CD4-positive, alpha-beta T cell treated with Interleukin-21 for 1 hour (primary cell): ENCODE data around the gene UNC5A.

Source experiments
- DNase-seq: peaks from one replicate; pipeline ENCODE4 v3.0.0-alpha.2; 2020

UNC5A gene

DNA sequence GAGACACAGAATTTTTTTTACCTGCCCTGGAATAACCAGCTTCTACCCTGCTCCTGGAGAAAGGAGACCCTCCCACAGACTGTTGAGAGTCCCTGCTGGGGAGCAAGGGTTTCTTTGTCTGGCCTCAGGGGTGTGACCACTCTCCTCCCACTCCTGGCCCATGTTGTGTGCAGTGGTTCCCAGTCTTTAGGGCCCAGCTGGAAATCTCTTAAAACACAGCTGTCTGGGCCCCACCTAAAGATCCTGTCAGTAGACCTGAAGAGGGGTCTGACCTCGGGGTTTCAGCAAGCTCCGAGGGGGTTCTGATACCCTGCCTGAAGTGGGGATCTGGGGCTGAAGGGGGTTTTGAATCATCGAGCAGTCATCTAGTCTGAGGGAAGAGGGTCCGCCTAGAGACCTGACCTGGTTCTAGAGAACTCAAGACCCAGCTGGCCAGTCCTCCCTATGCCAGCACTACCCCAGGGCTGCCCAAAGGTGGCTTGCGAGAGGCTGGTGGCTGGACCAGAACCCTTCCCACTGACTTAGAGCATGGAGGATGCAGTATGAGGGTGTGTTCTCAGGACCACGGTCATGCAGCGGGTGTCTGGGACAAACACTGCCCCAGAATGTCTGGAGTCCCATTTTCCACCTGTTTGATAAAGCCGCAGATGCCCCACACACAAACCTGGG lies 8.1 kb upstream of the UNC5A start:
- no peak for DNase-seq

DNA sequence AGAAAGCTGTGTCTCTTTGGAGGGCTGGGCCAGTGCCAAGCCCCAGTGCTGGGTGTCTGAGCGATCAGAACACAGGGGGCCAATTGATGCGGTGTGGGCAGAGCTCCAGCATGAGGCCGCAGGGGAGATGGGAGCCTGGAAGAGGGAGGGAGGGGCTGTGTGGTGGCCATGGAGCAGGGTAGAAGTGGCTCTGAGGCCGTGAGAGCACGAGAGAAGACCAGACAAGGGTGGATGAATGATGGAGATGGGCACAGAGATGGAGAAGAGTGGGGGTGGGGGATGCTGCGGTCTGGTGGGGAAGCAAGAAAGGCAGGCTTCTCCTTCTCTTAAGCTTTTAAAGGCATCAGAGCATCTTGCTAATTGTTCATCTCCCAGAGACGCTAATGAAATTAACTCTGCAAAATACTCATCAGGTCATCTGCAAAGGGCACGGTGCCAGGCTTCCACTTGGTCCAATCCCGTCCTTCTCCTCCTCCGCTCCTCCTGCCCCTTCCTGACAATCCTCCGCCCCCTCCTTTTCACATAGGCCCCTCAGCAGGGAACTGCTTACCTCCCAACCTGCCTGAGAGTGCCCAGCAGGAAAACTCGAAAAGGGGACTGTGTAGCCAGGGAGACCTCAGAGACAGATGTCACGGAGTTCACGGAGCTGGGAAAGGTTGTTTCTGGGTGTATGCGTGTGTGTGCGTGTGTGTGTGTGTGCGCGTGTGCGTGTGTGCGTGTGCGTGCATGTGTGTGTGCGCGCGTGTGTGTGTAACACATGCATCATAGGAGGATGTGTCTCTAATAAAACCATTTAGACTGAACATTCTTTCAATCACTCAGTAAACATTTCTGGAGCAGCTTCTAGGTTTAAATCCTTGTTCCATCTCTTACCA lies 7.1 kb upstream of the UNC5A start:
- DNase-seq: no peak

DNA sequence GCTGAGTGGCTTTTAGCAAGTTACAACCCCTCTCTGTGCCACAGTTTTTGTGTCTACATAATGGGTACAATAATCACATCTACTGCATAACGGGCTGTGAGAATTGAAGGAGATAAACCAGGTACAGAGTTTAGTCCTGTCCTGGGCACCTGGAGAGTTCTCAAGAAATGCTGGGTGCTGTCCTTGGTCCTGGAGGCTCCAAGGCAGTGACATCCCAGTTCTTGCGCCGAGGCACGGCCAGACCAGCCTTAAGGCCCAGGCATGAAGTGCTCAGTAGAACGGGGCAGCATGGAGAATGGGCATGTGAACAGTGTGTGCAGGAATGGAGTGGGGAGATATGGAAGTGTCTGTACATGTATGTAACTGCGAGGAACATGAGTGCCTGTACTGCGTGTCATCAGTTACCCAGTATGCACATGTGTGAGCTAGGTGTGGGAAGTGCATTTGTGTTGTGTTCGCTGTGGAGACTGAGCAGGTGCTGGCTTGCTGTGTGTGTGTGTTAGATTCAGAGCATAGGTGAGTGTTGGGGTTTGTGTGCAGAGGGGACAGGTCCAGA lies 6.3 kb upstream of the UNC5A start:
- DNase-seq: no peak

DNA sequence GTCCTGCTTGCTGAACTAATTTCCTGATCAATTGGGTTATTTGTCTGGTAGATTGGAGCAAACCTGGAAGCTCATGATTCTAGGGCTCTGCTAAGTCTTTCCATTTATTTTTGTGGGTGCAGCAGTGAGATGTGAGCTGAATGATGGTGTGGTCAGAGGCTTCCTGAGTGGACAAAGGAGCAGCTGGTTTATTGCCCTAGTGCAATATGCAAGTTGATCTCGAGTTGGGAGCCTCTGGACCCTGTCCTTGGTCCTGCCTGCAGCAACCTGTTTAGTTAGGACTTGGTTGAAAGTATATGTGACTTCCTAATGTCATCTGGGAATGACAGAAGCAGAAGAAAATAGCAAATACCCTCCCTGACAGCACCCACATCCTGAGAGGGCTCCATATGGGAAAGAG lies 4.2 kb upstream of the UNC5A start:
- no peak for DNase-seq

DNA sequence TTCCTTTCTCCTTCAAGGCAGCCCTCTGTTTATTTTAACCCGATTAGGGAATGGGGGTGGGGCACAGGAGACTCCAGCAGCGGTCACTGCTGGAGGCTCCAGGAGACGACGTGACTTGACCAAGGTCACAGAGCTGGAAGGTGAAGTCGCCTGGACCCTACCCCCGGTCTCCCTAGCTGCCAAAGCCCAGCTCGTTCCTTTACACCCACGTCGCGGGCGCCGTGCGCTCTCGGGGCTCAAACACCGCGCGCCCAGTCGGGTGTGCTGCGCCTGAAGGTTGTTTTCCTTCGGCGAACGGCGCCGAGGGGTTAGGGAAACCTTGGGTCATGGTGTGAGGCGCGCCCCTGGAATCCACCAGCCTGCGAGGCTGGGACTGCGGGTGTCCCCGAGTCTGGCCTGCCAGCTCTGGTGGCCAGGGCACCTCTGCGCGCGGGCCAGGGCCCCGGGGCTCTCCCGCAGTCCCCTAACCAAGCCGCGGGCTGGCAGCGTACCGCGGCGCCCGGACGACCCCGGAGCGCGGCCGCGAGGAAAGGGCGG lies 747 bp upstream of the UNC5A start:
- no peak for DNase-seq

DNA sequence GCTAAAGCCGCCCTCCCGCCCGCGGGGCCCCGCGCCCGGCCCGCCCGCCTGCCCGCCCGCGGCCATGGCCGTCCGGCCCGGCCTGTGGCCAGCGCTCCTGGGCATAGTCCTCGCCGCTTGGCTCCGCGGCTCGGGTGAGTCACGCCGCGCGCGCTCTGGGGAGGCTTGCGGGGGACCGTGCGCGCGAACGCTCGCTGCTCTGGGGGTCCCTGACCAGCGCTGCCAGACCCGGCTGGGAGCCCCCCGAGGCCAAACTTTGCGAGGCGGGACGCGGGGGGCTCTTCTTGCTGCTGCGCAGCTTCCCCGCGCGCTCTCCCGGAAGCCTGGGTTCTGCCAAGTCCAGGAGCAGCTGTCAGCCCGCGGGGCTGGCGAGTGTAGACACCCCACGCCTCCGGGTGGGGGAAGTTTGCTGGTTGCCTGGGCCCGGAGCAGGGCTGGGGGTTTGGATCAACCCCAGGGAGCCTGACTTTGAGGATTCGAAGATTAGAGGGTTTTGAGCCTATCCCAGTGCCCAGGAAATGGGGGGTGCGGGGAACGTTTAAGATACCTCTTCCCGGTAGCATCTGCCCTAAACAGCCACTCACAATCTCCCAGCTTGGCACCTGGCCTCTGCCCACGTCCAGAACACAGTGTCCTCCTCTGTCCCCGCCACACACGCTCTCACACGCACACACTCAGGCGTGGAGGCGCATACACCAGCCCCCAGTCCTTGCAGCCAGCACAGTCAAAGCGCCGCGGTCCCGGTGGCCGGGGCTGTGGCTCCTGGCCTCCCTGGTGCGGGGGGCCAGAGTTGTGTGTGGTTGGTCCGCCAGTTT lies 535 bp downstream of the UNC5A start:
- no peak for DNase-seq

GRCh38 chr5:176812269-176813259 lies 2.2 kb downstream of the UNC5A start:
- DNase-seq: no peak

DNA sequence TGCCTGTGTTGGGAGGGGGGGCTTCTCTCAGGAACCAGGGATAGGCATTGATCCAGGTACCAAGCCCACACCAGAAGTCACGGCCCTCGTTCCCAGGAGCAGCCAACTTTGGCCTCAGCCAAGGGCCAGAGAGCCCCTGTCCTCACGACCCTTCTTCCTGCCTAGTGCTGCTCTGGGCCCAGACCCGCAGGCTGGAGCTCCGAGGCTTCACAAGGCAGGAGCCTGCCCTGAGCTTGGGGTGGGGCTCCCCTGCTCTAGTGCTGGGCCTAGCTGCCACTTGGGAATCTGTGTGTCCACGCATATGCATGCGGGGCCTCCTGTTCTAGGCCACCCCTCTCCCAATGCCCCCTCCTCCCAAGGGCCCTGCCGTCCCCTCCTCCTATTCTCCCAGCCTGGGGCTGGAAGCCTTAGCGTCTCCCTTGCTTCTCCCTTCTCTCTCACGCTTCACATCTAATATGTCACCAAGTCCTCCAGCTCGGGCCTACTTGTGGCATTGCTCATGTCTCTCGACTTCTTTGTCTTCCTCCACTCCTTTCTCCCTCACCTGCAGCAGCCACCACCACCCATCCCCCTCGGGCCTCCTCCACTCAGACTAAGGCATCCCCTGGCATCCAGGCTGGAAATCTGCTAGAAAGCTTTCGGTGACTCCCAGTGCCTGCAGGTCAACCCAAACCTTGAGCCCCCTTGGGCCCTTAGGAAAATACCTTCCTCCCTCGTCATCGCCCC lies 3.4 kb downstream of the UNC5A start:
- DNase-seq: no peak

DNA sequence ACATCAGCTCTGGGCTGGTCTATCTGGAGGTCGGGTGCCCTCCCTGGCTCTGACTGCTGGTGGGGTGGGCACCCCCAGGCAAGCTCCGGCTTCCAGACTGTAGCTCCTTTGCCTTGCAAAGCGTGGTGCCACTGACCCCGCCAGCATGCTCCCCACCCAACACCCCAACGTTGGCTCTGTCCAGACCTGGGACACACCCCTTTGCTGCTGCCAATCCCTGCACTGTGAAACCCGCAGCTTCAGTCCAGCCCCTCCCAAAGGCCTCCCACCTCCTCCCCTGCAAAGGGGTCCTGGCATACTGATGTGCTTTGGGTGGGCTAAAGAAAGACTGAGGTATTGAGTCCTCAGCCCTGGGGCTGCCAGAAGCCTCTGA lies 3.9 kb downstream of the UNC5A start:
- no peak for DNase-seq

GRCh38 chr5:176814836-176815438 lies 4.6 kb downstream of the UNC5A start:
- DNase-seq: no peak

DNA sequence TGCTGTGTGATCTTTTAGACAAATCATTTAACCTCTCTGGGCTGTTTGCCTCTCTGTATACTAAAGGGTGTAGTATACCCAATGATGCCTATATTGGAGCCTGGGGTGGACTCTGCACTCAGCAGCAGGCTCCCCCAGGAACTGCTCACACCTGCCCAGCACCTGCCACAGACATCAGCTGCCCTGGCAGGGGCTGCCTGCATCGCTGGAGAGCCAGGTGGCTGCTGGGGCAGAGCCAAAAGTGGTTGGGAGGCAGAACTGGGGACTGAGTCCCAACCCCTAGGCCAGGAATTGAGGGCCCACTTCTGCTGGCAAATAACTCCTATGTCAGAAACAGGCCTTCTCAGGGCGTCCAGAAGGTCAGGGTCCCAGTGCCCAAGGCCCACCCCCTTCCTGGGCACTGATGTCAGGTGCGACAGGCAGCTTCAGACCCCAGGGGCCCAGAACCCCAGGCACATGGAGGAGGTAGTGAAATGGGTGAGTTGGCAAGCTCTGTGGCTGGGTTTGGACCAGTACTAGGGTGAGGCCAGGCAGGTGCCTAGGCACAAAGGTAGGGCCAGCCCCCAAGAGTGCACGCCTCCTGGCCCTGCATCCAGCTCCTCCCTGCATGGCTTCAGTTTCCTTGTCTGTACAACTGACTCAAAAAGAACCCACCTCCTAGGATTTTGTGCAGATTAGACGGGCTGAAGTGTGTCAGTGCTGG lies 5.8 kb downstream of the UNC5A start:
- no peak for DNase-seq

DNA sequence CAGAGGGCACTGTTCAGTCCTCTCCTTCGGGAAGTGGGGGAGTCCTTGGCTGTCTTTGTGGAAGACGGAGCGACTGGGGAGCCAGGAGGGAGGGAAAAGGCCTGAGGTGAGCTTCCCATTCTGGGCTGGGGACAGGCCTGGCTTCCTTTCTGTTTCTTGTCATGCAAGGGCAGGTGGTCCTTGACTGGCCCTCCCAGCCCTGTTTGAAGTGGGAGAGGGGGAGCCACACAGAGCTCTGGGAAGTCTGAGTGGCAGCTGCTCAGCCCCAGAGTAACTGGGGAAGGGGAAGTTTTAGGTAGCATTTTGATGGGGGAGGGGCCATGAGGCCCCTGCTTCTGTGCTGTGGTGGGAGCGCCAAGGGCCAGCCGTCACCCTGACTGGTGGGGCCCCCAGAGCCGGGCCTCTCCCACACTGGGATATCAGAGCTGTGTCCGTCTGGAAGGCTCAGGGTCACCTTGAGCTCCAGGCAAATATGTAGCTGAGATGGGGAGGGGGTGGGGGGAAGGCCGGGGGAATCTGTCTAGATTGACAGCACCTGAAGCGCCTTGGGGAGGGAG lies 6.5 kb downstream of the UNC5A start:
- DNase-seq: no peak

DNA sequence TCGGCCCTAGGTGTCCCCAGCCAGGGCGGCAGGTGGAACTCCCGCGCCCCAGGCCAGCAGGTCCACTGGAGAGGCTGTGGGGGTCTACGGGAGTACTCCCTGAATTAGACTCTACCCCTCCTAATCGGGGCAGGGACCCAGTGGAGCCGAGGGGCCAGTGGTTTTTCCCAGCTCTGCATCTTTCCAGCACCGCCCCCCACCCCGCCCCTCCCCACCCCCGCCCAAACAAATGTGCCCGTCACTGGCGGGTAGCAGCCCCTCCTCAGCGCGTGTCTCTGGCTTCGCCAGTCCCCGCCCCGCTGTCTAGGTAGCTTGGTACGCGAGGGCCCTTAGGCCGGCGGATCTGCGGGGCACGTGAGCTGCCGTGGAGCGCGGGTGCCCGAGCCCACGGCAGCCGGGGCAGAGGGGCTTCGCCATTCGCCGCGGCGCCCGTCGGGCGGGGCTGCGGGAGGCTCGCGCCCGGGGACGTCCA lies 7.0 kb downstream of the UNC5A start:
- no peak for DNase-seq

- no peak for DNase-seq
Measured at GRCh38 chr5:176817841-176818377, 7.5 kb downstream of the UNC5A start.

DNA sequence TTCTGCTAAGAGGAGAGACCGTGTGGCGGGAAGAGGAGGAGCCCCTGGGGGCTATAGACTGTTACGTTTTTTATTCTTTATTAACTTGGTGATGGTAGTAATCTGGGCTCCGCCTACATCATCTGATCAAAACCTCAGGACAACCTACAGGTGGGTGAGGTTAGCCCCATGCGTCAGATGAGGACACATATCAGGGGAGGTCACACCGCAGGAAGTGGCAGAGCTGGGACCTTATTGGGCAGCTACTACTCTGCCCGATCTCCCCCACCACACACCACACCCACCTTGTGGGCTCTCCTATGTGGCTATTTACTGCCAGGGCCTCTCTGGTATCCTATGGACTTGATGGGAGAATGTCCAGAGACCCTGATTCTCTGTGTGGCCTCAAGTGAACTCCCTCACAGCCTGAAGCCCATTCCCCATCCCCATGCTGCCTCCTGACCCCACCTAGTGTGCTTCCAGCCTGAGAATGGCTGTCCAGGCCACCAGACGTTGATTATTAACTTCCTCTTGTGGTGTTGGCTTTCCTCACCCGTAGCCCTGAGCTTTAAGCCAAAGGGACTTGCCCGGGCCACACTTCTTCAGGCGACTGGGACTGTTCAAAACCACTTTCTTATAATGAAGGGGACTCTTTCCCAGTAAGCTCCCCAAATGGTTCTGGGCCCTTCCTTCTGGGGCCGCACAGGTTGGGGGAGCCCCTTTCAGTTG lies 8.2 kb downstream of the UNC5A start:
- DNase-seq: peak; percentile 25

DNA sequence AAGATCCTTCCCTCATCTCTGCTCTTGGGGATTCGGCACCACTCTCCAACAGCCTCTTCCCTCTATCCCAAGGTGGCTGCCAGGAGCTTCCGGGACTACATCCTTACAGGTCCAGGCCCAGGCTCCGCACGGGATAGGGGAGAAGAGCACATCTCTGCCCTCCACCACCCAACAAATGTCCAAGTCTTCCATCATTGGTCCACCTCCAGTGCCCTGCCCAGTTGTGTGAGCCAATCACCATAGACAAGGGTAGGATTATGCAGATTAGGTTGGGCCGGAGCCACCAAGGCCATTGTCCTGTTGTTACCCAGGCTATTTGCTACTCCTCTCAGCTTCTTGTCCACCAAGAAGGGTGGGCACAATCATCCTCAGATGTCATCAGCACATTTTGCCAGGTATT lies 9.1 kb downstream of the UNC5A start:
- DNase-seq: no peak

DNA sequence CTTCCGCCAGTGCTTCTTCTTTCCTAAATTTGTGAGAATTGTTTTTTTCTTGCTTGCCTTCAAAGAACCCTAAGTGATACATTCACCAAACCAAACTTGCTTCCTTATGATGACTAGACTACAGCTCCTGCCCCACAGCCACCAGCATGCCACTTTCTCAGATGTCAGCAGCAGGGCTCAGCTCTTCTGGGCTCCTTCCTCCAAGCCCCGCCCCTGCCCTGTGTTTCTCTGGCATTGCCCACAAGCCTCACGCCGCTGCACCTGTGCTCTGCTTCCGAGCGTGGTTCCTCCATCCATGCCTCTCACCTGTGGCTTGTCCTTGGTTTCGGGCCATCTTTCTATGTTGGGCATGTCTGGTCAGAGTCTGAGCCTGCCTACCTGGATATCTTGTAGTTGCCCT lies 10.6 kb downstream of the UNC5A start:
- no peak for DNase-seq

GRCh38 chr5:176821441-176821840 lies 11.1 kb downstream of the UNC5A start:
- DNase-seq: no peak
